Thyroid gland (tissue), 4 donors: ENCODE data around the gene ZNF557.

Source experiments
- POLR2A ChIP-seq, 2 donors: fragments of 450-650 bp; IDR thresholded peaks; one replicate each; pipeline ENCODE4 v1.6.1; 2017; ENCODE audit warnings: antibody characterized with exemption in 2 of 2, mild to moderate bottlenecking in 2 of 2, moderate library complexity in 1 of 2
- TF ChIP-seq, protein P1 (sequence below), 6 experiments: fragments of 200-600 bp in 3 of 6; fragments of 450-650 bp in 3 of 6; sonication (generic) in 3 of 6; IDR thresholded peaks; one replicate each; pipeline ENCODE4 v1.5.1; 2016 to 2019; ENCODE audit warnings: antibody characterized with exemption in 6 of 6, mild to moderate bottlenecking in 2 of 6, inconsistent platforms in 1 of 6, moderate library complexity in 1 of 6

- TF ChIP-seq, protein P1, sequence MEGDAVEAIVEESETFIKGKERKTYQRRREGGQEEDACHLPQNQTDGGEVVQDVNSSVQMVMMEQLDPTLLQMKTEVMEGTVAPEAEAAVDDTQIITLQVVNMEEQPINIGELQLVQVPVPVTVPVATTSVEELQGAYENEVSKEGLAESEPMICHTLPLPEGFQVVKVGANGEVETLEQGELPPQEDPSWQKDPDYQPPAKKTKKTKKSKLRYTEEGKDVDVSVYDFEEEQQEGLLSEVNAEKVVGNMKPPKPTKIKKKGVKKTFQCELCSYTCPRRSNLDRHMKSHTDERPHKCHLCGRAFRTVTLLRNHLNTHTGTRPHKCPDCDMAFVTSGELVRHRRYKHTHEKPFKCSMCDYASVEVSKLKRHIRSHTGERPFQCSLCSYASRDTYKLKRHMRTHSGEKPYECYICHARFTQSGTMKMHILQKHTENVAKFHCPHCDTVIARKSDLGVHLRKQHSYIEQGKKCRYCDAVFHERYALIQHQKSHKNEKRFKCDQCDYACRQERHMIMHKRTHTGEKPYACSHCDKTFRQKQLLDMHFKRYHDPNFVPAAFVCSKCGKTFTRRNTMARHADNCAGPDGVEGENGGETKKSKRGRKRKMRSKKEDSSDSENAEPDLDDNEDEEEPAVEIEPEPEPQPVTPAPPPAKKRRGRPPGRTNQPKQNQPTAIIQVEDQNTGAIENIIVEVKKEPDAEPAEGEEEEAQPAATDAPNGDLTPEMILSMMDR (IDR thresholded peaks at IDR 0.05): no peak
- TF ChIP-seq POLR2A (IDR thresholded peaks at IDR 0.05): no peak
Observed at GRCh38 chr19:7078008-7078407, 8.5 kb downstream of the ZNF557 start.
